GM23248 (cell line): ENCODE data around the gene ZNF764.
"Not testable (repeated sequence)": the region's sequence is repeated elsewhere in the genome, so short reads cannot be mapped to it uniquely, and the experiment has no call there.

Source experiments
- EZH2 ChIP-seq: fragments of 200-600 bp; sonication (generic); IDR thresholded peaks from 2 replicates; pipeline ENCODE4 v1.6.1; 2018; ENCODE audit warnings: antibody characterized with exemption, mild to moderate bottlenecking; ENCODE audit not compliant: insufficient read depth, poor library complexity, severe bottlenecking
- EZH2phosphoT487 ChIP-seq: fragments of 200-600 bp; sonication (generic); IDR thresholded peaks from 2 replicates; pipeline ENCODE4 v1.6.1; 2018; ENCODE audit warnings: antibody characterized with exemption, moderate library complexity, mild to moderate bottlenecking, low read depth; ENCODE audit not compliant: insufficient read depth

- TF ChIP-seq EZH2phosphoT487, EZH2: not testable (repeated sequence)
Measured at GRCh38 chr16:30536391-30537024, 21.7 kb downstream of the ZNF764 start.
